DMS 273 (cell line): ENCODE results near the gene TNFRSF8.

Experiments
- DNase-seq: peaks from one replicate; lab custom pipeline; 2025; ENCODE audit not compliant: unreplicated experiment; lab: John Stamatoyannopoulos, UW

TNFRSF8 gene

GRCh38 chr1:12172042-12172851 lies 109.1 kb downstream of the TNFRSF8 start:
- no peak for DNase-seq

GRCh38 chr1:12173041-12173509 lies 110.0 kb downstream of the TNFRSF8 start:
- DNase-seq, result no peak

DNA sequence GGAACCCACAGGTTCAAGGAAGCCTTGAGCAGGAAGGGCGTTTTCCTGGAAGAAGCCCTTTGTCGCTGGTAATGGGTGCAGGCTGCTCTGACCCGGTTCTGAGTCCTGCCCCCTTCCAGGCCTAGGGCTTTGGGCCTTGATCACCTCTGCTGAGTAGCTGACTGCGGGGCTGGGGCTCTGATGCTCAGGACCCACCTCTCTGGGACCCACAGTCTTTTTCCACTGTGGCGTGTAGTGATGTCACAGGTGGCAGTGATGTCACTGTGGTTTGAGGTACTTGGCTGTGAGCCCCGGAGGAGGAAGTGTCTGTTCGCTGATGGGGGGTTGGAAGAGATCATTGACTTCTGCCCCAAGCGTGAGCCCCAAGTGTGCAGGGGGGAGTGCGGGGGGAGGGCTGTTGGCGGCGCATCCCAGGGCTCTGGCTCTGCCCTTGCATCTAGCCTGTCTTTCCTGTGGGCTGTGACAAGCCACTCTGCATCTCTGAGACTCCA lies 110.6 kb downstream of the TNFRSF8 start:
- no peak for DNase-seq

GRCh38 chr1:12174924-12175810 lies 112.1 kb downstream of the TNFRSF8 start:
- no peak for DNase-seq

- no peak for DNase-seq
Measured at GRCh38 chr1:12176298-12177118, 113.4 kb downstream of the TNFRSF8 start.

DNA sequence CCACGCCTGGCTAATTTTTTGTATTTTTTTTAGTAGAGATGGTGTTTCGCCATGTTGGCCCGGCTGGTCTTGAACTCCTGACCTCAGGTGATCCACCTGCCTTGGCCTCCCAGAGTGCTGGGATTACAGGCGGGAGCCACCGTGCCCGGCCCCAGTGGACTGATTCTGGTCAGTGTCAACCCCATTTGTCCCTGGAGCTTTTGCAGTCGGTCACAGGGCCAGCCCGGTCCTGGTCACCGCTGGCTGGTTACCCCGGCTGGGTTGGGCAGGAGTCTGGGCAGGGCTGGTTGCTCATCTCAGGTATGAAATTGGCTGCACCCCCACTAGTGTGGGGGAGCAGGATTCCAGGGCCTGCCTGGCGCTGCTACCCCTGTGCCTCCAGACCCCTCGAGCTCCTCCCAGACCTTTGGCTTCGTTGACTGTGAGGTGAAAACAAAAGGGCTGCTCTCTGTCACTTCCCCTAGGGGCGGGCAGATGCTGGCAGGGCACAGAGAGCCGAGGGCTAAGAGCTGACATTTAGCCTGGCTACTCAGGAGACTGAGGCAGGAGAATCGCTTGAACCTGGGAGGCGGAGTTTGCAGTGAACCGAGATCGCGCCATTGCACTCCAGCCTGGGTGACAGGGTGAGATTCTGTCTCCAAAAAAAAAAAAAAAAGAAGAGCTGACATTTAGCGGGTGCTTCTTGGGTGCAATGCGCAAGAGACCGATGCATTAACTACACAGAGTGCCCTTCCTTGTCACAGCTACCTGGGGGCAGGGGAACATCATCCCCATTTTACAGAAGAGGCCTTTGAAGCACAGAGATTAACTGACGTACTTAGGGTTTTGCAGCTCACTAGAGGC lies 114.3 kb downstream of the TNFRSF8 start:
- DNase-seq, result no peak

GRCh38 chr1:12177999-12178441 lies 114.9 kb downstream of the TNFRSF8 start:
- peak; percentile 42 for DNase-seq

DNA sequence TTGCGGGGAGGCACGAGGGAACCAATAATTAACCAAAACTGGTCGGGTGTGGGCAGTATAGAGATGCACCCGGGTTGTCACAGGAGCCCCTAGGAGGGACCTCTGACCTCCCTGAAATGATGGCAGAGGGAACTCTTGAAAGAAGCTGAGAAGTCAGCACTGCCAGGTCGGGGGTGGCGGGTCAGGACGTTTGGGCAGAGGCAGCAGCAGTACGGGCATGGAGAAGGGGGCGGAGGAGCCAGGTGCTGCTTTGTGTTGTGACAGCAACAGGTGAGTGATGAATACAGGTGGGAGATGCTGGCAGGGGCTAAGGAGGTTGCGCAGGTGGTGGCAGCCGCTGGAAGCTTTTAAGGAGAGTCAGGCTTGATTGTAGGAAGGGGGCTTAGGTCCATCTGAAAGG lies 115.4 kb downstream of the TNFRSF8 start:
- no peak for DNase-seq

DNA sequence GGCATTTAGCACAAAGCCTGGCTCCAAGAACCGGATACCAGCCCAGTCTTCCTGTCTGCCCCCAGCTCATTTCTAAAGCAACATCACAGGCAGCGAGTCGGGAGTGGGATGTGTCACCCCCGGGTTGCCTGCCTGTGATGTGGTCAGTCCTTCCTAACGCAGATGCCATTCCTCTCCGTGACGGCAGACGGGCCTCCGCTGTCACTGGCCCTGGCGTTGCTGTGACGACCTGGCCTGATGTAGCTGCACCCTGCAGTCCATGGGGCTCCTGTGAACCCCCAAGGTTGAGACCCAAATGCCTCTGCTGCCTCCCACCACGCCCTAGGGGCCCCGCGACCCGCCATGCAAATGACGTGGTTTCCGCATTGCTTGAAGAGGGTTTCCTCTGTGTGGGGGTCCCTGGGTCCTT lies 116.0 kb downstream of the TNFRSF8 start:
- no peak for DNase-seq

- no peak for DNase-seq
Measured at GRCh38 chr1:12179676-12180075, 116.6 kb downstream of the TNFRSF8 start.

GRCh38 chr1:12180315-12180714 lies 117.2 kb downstream of the TNFRSF8 start:
- no peak for DNase-seq

- no peak for DNase-seq
Measured at GRCh38 chr1:12180903-12181302, 117.8 kb downstream of the TNFRSF8 start.

DNA sequence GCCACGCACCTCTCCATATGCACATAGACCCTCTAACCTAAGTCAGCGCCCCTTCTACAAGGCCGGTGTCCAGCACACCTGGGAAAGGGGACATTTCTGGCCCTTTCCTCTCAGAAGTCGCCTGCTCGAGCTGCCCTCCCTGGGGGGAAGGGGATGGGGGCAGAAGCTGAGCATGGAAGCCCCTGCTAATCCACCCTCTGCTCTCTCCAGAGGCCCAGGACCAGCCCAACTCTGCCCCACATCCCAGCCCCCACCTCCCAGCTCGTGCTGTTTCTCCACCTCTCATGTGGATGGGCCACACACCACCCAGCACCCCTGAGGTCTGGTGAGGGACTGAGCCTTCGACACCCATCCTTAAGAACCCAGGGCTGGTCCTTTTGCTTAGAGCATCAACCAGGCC lies 118.5 kb downstream of the TNFRSF8 start:
- DNase-seq, result no peak

DNA sequence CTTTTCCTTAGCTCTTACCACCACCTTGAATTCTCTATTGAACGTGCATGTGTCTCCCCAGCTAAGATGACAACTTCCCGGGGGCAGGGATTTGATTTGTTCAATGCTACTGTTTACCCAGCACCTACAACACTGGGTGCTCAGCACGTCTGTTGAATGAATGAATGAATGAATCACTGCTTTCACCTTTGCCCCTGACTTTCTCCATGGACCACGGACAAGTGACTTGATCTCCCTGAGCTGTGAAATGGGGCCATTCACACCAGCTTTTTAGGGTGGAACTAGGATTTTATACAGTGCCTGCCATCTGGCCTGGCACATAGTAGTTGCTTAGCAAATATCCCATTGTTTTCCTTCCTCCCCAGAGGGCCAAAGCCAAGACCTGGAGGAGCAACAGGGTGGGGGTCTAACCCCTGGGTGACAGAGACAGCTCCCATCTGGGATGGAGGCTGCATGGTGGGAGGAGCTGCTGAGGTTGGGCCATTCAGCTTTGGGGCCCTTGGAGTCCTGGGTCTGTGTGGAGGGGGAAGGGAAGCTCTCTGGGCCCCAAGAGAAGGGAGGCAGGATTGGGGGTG lies 119.4 kb downstream of the TNFRSF8 start:
- DNase-seq, result no peak

DNA sequence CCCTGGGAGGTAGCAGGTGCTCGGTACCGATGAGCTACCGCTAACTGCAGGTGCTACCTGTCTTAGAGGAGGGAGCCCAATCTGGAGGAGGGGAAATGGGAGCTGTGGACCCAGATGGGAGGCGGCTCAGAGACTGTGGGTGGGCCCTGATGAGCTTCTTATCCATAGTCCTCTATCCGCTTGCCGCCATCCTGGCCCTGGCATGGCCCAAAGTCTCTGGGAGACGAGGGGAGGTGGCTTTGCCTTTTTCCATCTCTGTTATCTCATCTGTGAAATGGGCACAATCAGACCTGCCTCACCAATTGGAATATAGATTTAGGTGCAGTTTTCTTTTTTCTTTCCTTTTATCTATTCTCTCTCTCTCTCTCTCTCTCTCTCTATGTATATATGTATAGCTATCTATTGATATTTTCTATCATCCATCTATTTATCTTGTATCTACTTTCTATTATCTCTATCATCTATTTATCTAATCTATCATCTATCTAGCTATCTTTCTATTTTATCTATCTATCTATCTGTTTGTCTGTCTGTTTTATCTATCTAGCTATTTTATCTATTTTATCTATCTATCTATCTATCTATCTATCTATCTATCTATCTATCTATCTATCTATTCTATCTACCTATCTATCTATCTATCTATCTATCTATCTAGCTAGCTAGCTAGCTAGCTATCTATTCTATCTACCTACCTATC lies 120.1 kb downstream of the TNFRSF8 start:
- DNase-seq, result no peak

GRCh38 chr1:12184008-12184681 lies 121.0 kb downstream of the TNFRSF8 start:
- no peak for DNase-seq

- DNase-seq, result no peak
Measured at GRCh38 chr1:12185036-12185917, 122.2 kb downstream of the TNFRSF8 start.
